HL-60/S4 (cell line): ENCODE data around the gene BEX4.
"Not testable (repeated sequence)": the region's sequence is repeated elsewhere in the genome, so short reads cannot be mapped to it uniquely, and the experiment has no call there.

ENCODE experiments used
- in situ Hi-C: fragments of 300-500 bp; cut with MboI; formaldehyde crosslinking; loops from 2 replicates; pipeline ENCODE4 v1.14.3; 2022; ENCODE audit warnings: low sequenced_read_pairs

Gene BEX4

DNA sequence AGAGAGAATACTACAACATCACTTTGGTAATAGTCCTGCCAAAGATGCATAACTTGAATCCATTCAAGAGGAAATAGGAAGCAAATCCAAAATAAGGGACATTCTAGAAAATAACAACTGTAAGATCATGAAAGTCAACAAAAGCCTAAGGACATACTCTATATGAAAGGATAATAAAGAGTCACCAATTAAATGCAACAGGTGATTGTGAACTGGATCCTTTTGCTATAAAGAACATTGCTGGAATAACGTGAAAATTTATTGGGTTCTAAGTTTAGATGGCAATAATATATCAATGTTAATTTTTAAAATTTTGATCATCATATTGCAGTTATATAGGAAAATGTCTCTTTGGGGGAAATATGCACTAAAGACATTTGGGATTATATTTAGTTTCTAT, 20.0 kb downstream of the BEX4 start:
- in situ Hi-C loops = no loop called here

DNA sequence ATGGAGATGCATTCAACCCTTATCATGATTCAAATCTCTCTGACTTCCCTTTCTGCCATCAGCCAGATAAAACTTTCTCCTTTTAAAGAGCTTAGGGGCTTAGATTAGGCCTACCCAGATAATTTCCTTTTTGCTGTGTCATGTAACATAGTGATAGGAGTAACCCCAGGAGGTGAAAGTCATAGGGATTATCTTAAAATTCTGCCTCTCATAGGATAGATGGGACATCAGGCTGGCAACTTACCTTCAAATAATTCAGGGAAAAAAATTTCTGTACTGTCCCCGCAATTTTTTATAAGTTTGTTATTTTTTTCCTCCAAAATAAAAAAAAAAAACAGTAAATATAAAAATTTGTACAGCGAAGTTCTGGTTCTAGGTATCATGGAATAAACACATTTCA, 20.7 kb downstream of the BEX4 start:
- in situ Hi-C loops = not testable (repeated sequence)

DNA sequence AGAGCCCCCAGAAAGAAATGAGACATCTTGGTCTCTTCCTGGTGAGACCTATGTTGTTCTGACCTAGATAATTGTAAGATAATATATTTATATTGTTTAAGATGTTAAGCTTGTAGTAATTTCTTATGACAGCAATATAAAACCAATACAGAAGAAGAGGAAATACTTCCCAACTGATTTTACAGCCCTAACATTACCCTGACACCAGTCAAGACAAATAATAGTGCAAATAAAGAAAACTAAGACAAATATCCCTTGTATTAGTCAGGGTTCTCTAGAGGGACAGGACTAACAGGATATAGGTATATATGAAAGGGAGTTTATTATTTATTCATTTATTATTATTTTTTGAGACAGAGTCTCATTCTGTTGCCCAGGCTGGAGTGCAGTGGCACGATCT, 21.4 kb downstream of the BEX4 start:
- in situ Hi-C loops = no loop called here

DNA sequence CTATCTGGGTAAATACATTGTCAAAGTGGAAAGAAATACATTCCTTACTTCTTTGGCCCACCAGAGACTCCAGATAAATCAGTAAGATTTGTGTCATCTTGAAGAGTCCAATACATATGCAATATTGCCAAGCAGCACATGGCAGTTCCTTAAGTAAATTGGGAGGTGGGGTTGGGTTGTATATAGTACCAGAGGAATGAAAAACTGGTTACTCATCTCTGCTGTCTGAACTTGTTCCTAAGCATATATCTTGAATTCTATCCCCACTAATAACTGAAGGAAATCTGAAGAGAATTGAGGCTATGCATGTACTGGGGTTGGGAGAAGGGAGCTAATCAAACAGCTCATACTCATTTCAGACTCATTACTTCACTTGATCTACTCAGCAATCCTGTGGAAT, 25.2 kb downstream of the BEX4 start:
- in situ Hi-C loops = no loop called here

DNA sequence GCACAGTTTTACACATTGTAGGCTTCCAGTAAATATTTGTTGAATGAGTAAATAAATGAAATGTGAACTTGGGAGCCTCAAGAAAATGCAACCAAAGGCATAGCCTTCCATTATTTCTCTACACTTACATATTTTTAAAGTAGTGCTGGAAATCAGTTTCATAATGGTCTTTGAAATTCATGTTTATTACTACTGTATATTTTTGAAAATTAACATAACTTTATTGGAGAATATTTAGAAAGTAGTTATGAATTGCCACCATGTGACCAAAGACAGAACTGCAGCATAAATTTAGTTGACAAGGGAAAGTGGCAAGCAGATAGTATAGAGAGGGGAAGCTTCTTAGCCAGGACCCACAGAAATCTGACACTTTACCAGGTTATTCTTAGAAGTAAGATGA, 33.6 kb downstream of the BEX4 start:
- in situ Hi-C loops = no loop called here

DNA sequence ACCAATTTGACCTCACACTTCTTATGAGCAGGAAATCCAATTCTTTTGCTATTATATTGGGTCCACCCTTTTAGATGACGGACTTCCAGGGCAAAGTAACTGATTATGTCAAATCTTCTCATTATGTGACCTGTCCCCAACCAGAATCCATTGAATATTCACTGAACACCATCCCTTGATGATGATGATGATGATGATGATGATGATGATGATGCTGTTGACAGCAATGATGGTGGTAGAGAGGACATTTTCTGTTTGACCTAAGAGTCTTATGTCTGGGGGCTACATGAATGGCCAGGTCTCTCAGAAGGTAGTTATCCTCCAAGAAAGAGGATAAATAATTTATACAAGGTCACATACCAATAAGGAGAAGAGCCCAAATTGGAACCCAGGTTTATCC, 34.9 kb downstream of the BEX4 start:
- in situ Hi-C loops = no loop called here

DNA sequence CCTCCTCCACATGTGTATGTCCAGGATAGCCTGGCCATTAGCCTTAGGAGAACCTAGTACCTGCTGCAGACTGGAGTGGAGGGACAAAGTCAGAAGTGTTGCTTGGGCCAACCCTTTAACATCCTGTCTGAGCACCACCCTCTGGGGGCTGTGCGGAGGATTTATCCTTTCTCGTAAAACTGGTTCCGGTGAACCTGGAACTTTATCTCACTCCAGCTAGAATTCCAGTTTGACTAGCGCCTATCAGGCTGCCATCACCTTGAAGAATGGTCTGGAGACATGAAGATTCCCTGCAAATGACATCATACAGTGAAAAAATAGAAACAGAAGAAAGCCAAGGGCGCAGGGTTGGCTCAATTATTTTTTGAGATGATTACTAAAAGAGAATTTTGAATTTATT, 36.1 kb downstream of the BEX4 start:
- in situ Hi-C loops = no loop called here

DNA sequence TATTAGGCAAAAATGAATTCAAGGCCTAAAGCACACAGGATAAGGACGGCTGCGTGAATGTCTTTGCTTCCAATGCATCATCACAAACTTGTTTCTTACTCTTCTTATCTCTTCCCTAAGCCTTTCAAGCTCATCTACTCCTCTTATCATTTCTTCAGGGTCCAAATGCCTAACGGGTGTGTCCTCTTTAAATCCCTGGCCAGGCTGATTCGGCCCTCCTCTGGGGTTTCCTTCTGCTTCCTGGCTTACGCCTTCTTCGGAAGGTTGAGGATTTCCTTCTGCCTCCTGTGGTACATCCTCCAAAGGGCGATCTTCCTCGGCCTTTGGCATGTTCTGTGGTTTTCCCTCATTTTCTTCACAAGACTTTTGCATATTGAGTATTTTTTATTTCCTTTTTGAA, 38.7 kb downstream of the BEX4 start:
- in situ Hi-C loops = no loop called here

DNA sequence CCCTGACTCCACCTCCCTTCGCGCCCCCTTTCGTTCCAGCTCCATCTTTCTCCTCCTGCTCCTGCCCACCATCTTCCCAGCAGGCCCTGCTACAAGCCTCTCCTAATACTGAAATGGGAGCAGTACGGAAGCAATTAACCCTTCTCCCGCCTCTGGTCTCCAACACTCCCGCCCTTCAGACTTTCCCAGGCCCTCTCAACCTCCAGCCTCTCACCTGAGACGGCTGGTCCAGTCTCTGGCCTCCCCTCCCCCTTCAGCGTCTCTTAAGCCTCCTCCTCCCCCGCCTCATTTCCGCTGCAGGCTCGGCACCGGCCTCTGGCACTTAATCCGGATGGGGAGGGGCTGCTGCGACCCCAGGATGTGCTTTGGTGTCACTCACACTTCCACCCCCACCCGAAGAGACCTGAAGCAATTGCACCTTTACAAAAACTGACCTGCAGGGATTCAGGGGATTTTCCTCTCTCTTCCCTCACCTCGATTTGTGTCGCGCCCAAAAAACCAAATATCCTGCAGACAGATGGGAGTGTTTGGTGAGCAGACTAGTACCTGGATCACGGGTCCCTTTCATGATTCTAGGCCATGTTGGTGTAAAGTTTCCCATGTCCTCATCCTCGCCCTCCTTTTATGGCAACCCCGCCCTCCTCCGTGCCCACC, 39.4 kb downstream of the BEX4 start:
- in situ Hi-C loops = no loop called here

DNA sequence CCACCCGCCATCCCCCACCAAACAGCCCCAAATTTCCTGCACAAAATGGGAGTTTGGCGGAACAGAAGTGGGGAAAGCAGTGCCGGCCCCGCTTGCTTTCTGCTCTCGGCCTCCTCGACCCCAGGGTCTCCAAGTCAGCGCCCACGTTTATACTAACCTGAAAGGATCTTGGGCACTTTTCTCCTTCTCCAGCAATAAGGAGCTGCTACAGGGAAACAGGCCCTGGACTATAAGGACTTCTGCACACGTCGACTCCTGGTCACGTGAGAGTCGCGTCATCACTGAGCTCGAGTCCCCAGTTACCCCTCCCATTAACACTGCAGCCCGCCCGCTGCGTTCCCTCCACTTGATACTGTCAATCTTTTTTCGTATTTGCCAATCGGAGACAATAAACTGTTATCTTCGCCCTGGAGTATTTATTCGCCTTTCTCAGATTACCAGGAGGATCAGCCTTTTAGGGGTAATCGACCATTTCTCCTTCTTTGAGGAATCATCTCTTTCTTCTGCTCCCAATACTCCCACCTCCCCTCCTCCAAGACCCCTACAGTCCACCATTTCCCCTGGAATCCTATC, 40.1 kb downstream of the BEX4 start, which contains the start of gene TCEAL8:
Gene TCEAL8, minus strand, starts transcription at position 235 of the 573 bp plus-strand sequence. CDS start 1,176 bp downstream, outside the sequence.
- in situ Hi-C loops = no loop called here

DNA sequence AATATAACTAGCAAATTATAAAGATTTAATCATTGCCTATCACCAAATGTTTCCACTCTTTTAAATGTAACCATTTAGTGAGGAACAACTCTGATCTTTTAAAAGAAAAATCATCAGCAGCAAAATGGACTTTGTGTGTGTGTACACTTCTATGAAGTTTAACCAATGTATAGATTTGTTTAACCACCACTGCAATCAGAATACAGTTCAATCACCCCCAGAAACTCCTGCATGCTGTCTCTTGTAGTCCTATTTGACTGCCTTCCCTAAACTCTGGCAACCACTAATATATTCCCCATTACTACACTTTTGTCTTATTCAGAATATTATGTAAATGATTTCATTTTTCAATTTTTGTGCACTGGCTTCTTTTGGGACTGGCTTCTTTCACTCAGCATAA, 41.7 kb downstream of the BEX4 start:
- in situ Hi-C loops = no loop called here

DNA sequence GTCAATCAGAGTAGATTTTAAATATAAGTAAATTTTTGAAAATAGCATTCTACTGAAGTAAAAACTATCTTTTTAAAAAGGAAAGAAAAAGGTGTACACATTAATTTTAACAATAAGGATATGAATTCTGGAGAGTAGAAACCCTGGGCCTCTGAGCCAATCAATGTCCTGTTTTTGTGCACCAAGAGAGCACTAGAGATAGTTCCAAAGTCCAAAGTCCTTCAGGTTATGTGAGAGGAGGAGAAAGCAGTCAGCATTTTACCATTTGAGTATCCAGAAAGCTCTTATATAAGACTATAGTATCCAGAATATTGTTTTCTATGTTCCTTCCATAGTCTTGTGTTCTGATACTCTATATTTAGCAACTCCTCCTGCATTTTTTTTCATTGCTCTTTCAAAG, 43.4 kb downstream of the BEX4 start:
- in situ Hi-C loops = no loop called here
